MM.1S (cell line): ENCODE data around the gene RSPH1.

Source experiments
- EZH2 ChIP-seq: fragments of 300-600 bp; sonication (generic); optimal IDR thresholded peaks from 2 replicates; pipeline ENCODE3; 2017; ENCODE audit warnings: low read depth, mild to moderate bottlenecking, antibody characterized with exemption, low read length, mixed read lengths
- TF ChIP-seq, protein P1 (sequence below): fragments of 300-600 bp; sonication (generic); IDR thresholded peaks from 2 replicates; pipeline ENCODE4 v1.5.1; 2016; ENCODE audit warnings: antibody characterized with exemption, low read length, mixed read lengths

GRCh38 chr21:42427809-42428419 is 68.1 kb downstream of the RSPH1 start:
- TF ChIP-seq, protein P1, sequence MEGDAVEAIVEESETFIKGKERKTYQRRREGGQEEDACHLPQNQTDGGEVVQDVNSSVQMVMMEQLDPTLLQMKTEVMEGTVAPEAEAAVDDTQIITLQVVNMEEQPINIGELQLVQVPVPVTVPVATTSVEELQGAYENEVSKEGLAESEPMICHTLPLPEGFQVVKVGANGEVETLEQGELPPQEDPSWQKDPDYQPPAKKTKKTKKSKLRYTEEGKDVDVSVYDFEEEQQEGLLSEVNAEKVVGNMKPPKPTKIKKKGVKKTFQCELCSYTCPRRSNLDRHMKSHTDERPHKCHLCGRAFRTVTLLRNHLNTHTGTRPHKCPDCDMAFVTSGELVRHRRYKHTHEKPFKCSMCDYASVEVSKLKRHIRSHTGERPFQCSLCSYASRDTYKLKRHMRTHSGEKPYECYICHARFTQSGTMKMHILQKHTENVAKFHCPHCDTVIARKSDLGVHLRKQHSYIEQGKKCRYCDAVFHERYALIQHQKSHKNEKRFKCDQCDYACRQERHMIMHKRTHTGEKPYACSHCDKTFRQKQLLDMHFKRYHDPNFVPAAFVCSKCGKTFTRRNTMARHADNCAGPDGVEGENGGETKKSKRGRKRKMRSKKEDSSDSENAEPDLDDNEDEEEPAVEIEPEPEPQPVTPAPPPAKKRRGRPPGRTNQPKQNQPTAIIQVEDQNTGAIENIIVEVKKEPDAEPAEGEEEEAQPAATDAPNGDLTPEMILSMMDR = no peak
- TF ChIP-seq EZH2 = no peak
